ENCODE results near the gene MAPT. TPM values are rescaled to one million over a fixed set of nuclear protein-coding genes. Genes with fewer than 3 reads are reported as not detected.

The MAPT gene
- total RNA-seq, 4 donors from 2014 or later: 4.2 to 11.1 (median 7.3) TPM

GRCh38 chr17:46026166-46027047, 132.1 kb downstream of the MAPT start:
- no peaks in the 10 kb centered on the region for H3K27me3 ChIP-seq
- WGBS: 75% methylated on average over 15 of the region's 17 CpGs
- H3K27ac ChIP-seq (replicated peaks in 1 of 4): peak overlapping the region in 3 of 4 donors; percentile 16 to 36 (median 31)
- peaks cover 8 to 20% (median 13%) of the 10 kb centered on the region in 4 donors for H3K4me1 ChIP-seq
- H3K36me3 ChIP-seq: peaks cover 10 to 78% (median 38%) of the 10 kb centered on the region in 4 donors
- H3K9me3 ChIP-seq: no peaks in the 10 kb centered on the region
- no peak for TF ChIP-seq CTCF (IDR thresholded peaks at IDR 0.05)
- TF ChIP-seq EP300 (IDR thresholded peaks at IDR 0.05): no peak
- no peak for TF ChIP-seq POLR2A (IDR thresholded peaks at IDR 0.05; ENCODE audit: low read depth)
- TF ChIP-seq POLR2AphosphoS5 (IDR thresholded peaks at IDR 0.05): no peak
- H3K4me3 ChIP-seq: no peak overlapping the region
- DNase-seq (ENCODE audit: extremely low spot score): no peak
- intact Hi-C loops (cut with DNase I): no loop called here

GRCh38 chr17:46027048-46027975, 133.0 kb downstream of the MAPT start:
- Histone ChIP-seq H3K36me3 (peaks cover 19 to 86% (median 47%) of the 10 kb centered on the region in 4 donors), H3K27me3 (no peaks in the 10 kb centered on the region), H3K27ac (replicated peaks in 1 of 4) (peak overlapping the region; percentile 1 to 36 (median 16)), H3K9me3 (no peaks in the 10 kb centered on the region), H3K4me1 (peaks cover 8 to 20% (median 13%) of the 10 kb centered on the region in 4 donors), H3K4me3 (no peak overlapping the region)
- intact Hi-C loops (cut with DNase I): no loop called here
- 70% methylated on average over 11 of the region's 12 CpGs for WGBS
- no peak for TF ChIP-seq POLR2AphosphoS5 (IDR thresholded peaks at IDR 0.05)
- TF ChIP-seq POLR2A (IDR thresholded peaks at IDR 0.05; ENCODE audit: low read depth): no peak
- TF ChIP-seq CTCF (IDR thresholded peaks at IDR 0.05): no peak
- no peak for TF ChIP-seq EP300 (IDR thresholded peaks at IDR 0.05)
- no peak for DNase-seq (ENCODE audit: extremely low spot score)

- WGBS: 83% methylated on average over 4 of the region's 4 CpGs
- peaks cover 23 to 86% (median 48%) of the 10 kb centered on the region in 4 donors for H3K36me3 ChIP-seq
- H3K27ac ChIP-seq (replicated peaks in 1 of 4): peak overlapping the region; percentile 1 to 28 (median 10)
- H3K9me3 ChIP-seq: no peaks in the 10 kb centered on the region
- no peak for DNase-seq (ENCODE audit: extremely low spot score)
- H3K4me1 ChIP-seq: peaks cover 8 to 20% (median 13%) of the 10 kb centered on the region in 4 donors
- no peak overlapping the region for H3K4me3 ChIP-seq
- H3K27me3 ChIP-seq: no peaks in the 10 kb centered on the region
- intact Hi-C loops (cut with DNase I): no loop called here
- TF ChIP-seq POLR2A (IDR thresholded peaks at IDR 0.05; ENCODE audit: low read depth): no peak
Measured at GRCh38 chr17:46027976-46028325, 133.6 kb downstream of the MAPT start.

GRCh38 chr17:46028374-46028773, 134.0 kb downstream of the MAPT start:
- intact Hi-C loops (cut with DNase I): no loop called here
- Histone ChIP-seq H3K4me1 (peaks cover 8 to 20% (median 13%) of the 10 kb centered on the region in 4 donors), H3K9me3 (no peaks in the 10 kb centered on the region), H3K4me3 (no peak overlapping the region), H3K27ac (replicated peaks in 1 of 4) (no peak overlapping the region), H3K27me3 (no peaks in the 10 kb centered on the region), H3K36me3 (peaks cover 27 to 89% (median 52%) of the 10 kb centered on the region in 4 donors)
- DNase-seq (ENCODE audit: extremely low spot score): no peak
- TF ChIP-seq POLR2AphosphoS5 (IDR thresholded peaks at IDR 0.05) (no peak), POLR2A (IDR thresholded peaks at IDR 0.05; ENCODE audit: low read depth) (no peak), EP300 (IDR thresholded peaks at IDR 0.05) (no peak), CTCF (IDR thresholded peaks at IDR 0.05) (no peak)
- 87% methylated on average over 2 of the region's 3 CpGs for WGBS
